Left kidney (tissue), 2 donors: ENCODE data around the gene SIVA1. TPM values are rescaled to one million over a fixed set of nuclear protein-coding genes. Genes with fewer than 3 reads are reported as not detected.
"Not testable (repeated sequence)": the region's sequence is repeated elsewhere in the genome, so short reads cannot be mapped to it uniquely, and the experiment has no call there.

Experiments used
- DNase-seq: peaks from one replicate; pipeline ENCODE4 v3.0.0-alpha.2; 2013
- polyA plus RNA-seq: library from polyadenylated mRNA; unstranded; fragments of 120-200 nt; gene quantifications from one replicate; pipeline ENCODE4 v1.2.1, GENCODE V29; 2013; ENCODE audit not compliant: insufficient read length

SIVA1 gene
- polyA plus RNA-seq, 1 donor, result 52.3 TPM

- DNase-seq, result no peak
These were observed 2.7 kb upstream of the SIVA1 start for GRCh38 chr14:104750056-104750752.

DNA sequence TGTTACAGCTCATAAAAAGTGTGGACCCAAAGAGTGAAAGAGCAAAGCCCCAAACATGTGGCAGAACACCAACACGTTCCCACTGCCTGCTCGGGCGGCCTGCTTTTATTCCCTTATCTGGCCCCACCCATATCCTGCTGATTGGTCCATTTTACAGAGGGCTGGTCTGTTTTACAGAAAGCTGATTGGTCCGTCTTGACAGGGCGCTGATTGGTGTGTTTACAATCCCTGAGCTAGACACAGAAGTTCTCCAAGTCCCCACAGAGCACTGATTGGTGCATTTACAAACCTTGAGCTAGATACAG is 2.2 kb upstream of the SIVA1 start:
- DNase-seq, result not testable (repeated sequence)

- DNase-seq, result no peak
These were observed 1.2 kb upstream of the SIVA1 start for GRCh38 chr14:104751539-104752422.

DNA sequence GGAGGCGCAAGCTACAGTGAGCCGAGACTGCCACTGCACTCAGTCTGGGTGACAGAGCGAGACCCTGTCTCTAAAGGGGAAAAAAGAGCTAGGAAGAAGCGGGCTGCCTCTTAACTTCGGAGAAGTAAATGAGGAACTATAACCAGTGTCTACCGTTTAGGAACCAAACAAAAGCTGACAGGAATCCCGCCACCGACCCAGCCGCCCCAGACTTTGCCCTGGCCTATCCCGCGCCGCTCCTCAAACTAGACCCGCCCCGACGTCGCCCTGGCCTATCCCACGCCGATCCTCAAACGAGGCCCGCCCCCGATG is 568 bp upstream of the SIVA1 start:
- DNase-seq, result no peak

GRCh38 chr14:104753528-104754212 is 723 bp downstream of the SIVA1 start:
- DNase-seq, result no peak

GRCh38 chr14:104754213-104754851 is 1.4 kb downstream of the SIVA1 start:
- no peak for DNase-seq

GRCh38 chr14:104755621-104756020 is 2.7 kb downstream of the SIVA1 start:
- no peak for DNase-seq

- no peak for DNase-seq
These were observed 3.7 kb downstream of the SIVA1 start for GRCh38 chr14:104756477-104757237.

- DNase-seq, result no peak
These were observed 4.3 kb downstream of the SIVA1 start for GRCh38 chr14:104757238-104757585.

GRCh38 chr14:104757681-104758392 is 4.9 kb downstream of the SIVA1 start:
- DNase-seq, result no peak

DNA sequence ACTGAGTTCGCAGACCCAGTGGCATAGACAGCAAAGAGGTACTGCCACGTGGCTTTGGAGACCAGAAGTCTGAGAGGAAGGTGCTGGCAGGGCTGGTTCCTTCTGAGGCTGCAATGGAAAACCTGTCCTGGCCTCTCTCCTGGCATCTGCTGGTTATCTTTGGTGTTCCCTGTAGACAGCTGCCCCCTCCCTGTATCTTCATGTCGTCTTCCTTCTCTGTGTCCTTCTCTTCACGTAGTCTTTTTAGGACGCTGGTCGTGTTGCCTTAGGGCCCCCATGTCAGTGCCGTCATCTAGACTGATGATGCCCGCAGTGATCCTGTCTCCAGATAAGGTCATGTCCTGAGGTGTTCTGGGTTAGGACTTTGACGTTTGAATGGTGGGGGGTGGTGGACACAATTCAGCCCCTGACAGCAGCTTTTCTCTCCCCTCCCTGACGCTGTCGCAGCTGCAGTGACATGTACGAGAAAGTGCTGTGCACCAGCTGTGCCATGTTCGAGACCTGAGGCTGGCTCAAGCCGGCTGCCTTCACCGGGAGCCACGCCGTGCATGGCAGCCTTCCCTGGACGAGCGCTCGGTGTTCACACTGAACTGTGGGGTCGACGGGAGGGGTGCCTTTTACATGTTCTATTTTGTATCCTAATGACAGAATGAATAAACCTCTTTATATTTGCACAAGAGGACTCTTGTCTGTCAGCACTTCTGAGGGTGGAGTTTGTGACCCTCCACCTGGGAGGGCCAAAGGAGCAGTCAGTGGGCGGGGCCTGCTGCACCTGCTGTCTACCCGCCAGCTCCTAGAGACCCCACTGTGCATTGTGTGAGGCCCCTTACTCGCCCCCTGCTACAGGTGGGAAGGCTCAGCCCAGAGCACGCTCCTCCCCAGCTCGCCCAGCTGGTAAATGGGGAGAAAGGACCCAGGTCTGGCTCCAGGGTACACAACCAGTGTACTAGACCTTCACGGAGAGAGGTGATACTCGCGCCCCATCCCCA is 6.3 kb downstream of the SIVA1 start:
- no peak for DNase-seq

- no peak for DNase-seq
These were observed 12.6 kb downstream of the SIVA1 start for GRCh38 chr14:104765517-104765916.

GRCh38 chr14:104766256-104766862 is 13.4 kb downstream of the SIVA1 start:
- DNase-seq, result no peak

GRCh38 chr14:104766863-104767633 is 14.1 kb downstream of the SIVA1 start:
- DNase-seq, result no peak

DNA sequence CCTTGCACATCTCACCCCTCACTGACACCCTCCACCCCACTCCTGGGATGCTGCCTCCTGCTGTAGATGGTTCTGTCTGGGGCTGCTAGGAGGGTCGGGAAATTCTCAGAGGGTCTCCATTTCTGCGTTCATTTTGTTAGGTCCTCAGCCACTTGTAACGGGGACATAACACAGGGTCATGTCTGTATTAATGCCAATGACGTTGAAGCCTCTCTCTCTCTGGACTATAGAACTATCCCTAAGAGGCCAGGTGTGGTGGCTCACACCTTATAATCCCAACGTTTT is 14.6 kb downstream of the SIVA1 start:
- DNase-seq, result no peak

GRCh38 chr14:104768437-104769323 is 15.7 kb downstream of the SIVA1 start:
- peak; percentile 81 for DNase-seq

GRCh38 chr14:104769324-104770071 is 16.6 kb downstream of the SIVA1 start:
- no peak for DNase-seq
